GM10248 (cell line): Measurements from ENCODE around the gene APOBEC4.
"Not testable (repeated sequence)": the region's sequence is repeated elsewhere in the genome, so short reads cannot be mapped to it uniquely, and the experiment has no call there.

Experiments used
- CTCF ChIA-PET: fragments of 300-600 bp; sonication (Branson Sonifier 250); formaldehyde crosslinking; extraction: SDS; loops from one replicate; lab custom pipeline; 2021; ENCODE audit warnings: antibody characterized with exemption; lab: Yijun Ruan, JAX
- POLR2A ChIA-PET: fragments of 350-650 bp; sonication (Branson Sonifier 250); formaldehyde crosslinking; extraction: SDS; loops from one replicate; lab custom pipeline; 2020; ENCODE audit warnings: antibody characterized with exemption; lab: Yijun Ruan, JAX
- DNase-seq: peaks from one replicate; pipeline ENCODE4 v3.0.0; 2012; ENCODE audit errors: extremely low spot score
- CTCF ChIP-seq: IDR thresholded peaks from 2 replicates; pipeline ENCODE4 v1.5.1; 2012; ENCODE audit warnings: mild to moderate bottlenecking, low read depth; ENCODE audit errors: extremely low read depth, missing control alignments, control extremely low read depth

APOBEC4 gene

GRCh38 chr1:183622884-183623785 is 30.0 kb downstream of the APOBEC4 start:
- ChIA-PET POLR2A (no interaction called here), CTCF (interaction anchor here (0.8 to 6.0 kb wide), 15 partner anchors 10 to 293 kb away, joined by 3 to 37 read pairs (median 3); partner anchors contain the start of gene NCF2)
- DNase-seq, result peak; percentile 58
- peak; percentile 78 for TF ChIP-seq CTCF

- DNase-seq, result no peak
- ChIA-PET CTCF (interaction anchor here (0.8 to 6.0 kb wide), 6 partner anchors 11 to 77 kb away, joined by 3 to 37 read pairs (median 5); no protein-coding TSS in a partner anchor), POLR2A (no interaction called here)
- no peak for TF ChIP-seq CTCF
These were observed 31.1 kb downstream of the APOBEC4 start for GRCh38 chr1:183622013-183622412.

GRCh38 chr1:183620311-183620710 is 32.8 kb downstream of the APOBEC4 start:
- no peak for TF ChIP-seq CTCF
- POLR2A ChIA-PET, result no interaction called here
- CTCF ChIA-PET, result interaction anchor here (0.9 to 6.0 kb wide), 5 partner anchors 8 to 151 kb away, joined by 3 to 37 read pairs (median 3); no protein-coding TSS in a partner anchor
- no peak for DNase-seq

- CTCF ChIA-PET, result interaction anchor here (0.9 to 6.0 kb wide), 6 partner anchors 9 to 42 kb away, joined by 3 to 37 read pairs (median 4); no protein-coding TSS in a partner anchor
- DNase-seq, result no peak
- POLR2A ChIA-PET, result no interaction called here
- no peak for TF ChIP-seq CTCF
These were observed 33.3 kb downstream of the APOBEC4 start for GRCh38 chr1:183619781-183620180.

DNA sequence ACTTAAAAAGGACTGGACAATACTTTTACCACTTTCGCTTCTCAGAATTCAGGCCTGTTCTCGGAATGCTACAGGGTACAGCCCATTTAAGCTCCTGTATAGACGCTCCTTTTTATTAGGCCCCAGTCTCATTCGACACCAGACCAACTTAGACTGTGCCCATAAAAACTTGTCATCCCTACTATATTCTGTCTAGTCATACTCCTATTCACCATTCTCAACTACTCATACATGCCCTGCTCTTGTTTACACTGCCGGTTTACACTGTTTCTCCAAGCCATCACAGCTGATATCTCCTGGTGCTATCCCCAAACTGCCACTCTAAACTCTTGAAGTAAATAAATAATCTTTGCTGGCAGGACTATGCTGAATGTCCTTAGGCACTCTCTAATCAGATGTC is 34.9 kb downstream of the APOBEC4 start:
- POLR2A ChIA-PET, DNase-seq, CTCF ChIA-PET: not testable (repeated sequence)

GRCh38 chr1:183612975-183613374 is 40.1 kb downstream of the APOBEC4 start:
- CTCF ChIA-PET, DNase-seq, POLR2A ChIA-PET: not testable (repeated sequence)

DNA sequence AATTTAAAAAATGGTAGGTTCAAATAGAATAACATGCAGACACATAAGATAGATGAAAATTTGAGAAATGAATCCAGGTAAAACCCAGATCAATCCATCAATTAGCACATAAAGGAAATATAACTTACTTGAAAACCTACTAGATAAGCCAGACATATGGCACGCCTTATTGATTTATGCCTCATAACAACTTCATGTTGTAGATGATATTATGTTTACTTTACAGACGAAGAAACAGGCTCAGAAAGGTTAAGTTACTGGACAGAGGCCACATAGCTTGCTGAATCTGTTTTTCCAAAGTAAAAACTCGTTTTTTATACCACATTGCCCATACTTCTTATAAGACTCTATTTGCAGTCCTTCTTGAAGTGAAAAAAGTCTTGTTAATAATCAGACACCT is 40.7 kb downstream of the APOBEC4 start:
- ChIA-PET CTCF (no interaction called here), POLR2A (no interaction called here)
- DNase-seq, result no peak
- TF ChIP-seq CTCF, result no peak
